DOHH2 (cell line): ENCODE results near the gene COL4A1.
"Not testable (repeated sequence)": the region's sequence is repeated elsewhere in the genome, so short reads cannot be mapped to it uniquely, and the experiment has no call there.

Experiments used
- H3F3A ChIP-seq: fragments of 200-600 bp; sonication (generic), shearing (Covaris generic); 2 replicates; pipeline ENCODE4 v1.6.0; 2016; ENCODE audit warnings: antibody characterized with exemption, mild to moderate bottlenecking; ENCODE audit not compliant: control insufficient read depth, insufficient read depth
- H3K27ac ChIP-seq: fragments of 200-600 bp; sonication (generic); 2 replicates; pipeline ENCODE4 v1.5.1; 2014; ENCODE audit warnings: low read depth, mild to moderate bottlenecking, low read length, moderate library complexity
- H3K27me3 ChIP-seq: fragments of 200-600 bp; sonication (generic); 2 replicates; pipeline ENCODE4 v1.6.1; 2014; ENCODE audit warnings: mild to moderate bottlenecking, low read length, mixed read lengths; ENCODE audit not compliant: control insufficient read depth
- H3K36me3 ChIP-seq: fragments of 200-600 bp; sonication (generic); 2 replicates; pipeline ENCODE4 v1.6.1; 2014; ENCODE audit warnings: mild to moderate bottlenecking, low read length, moderate library complexity, mixed read lengths; ENCODE audit not compliant: control insufficient read depth
- H3K4me1 ChIP-seq: fragments of 200-600 bp; sonication (generic); 2 replicates; pipeline ENCODE4 v1.6.1; 2014; ENCODE audit warnings: mild to moderate bottlenecking, low read length, mixed read lengths; ENCODE audit not compliant: control insufficient read depth
- H3K4me2 ChIP-seq: fragments of 200-600 bp; sonication (generic); 2 replicates; pipeline ENCODE4 v1.6.0; 2014; ENCODE audit warnings: mild to moderate bottlenecking, low read length, moderate library complexity
- H3K4me3 ChIP-seq: fragments of 200-600 bp; sonication (generic); 2 replicates; pipeline ENCODE4 v1.5.1; 2014; ENCODE audit warnings: mild to moderate bottlenecking, low read length, mixed read lengths
- H3K79me2 ChIP-seq: fragments of 200-600 bp; sonication (generic); 2 replicates; pipeline ENCODE4 v1.6.1; 2014; ENCODE audit warnings: mild to moderate bottlenecking, low read length, mixed read lengths; ENCODE audit not compliant: control insufficient read depth
- H3K9me2 ChIP-seq: fragments of 200-600 bp; sonication (generic); replicated peaks from 2 replicates; pipeline ENCODE4 v1.6.1; 2014; ENCODE audit warnings: mild to moderate bottlenecking, low read length, mixed read lengths; ENCODE audit not compliant: control insufficient read depth
- H3K9me3 ChIP-seq: fragments of 200-600 bp; sonication (generic); 2 replicates; pipeline ENCODE4 v1.6.1; 2014; ENCODE audit warnings: antibody characterized with exemption, low read length, mixed read lengths; ENCODE audit not compliant: control insufficient read depth, insufficient read depth
- H4K20me1 ChIP-seq: fragments of 200-600 bp; sonication (generic); 2 replicates; pipeline ENCODE4 v1.6.0; 2014; ENCODE audit warnings: low read depth, mild to moderate bottlenecking, antibody characterized with exemption, low read length, moderate library complexity; ENCODE audit not compliant: control insufficient read depth, insufficient read depth
- CTCF ChIP-seq: fragments of 200-600 bp; sonication (generic); IDR thresholded peaks from one replicate; pipeline ENCODE4 v1.5.1; 2014; ENCODE audit warnings: antibody characterized with exemption, mild to moderate bottlenecking, low read depth, low read length; ENCODE audit not compliant: poor library complexity, severe bottlenecking
- EZH2phosphoT487 ChIP-seq: fragments of 200-600 bp; sonication (generic); IDR thresholded peaks from 2 replicates; pipeline ENCODE4 v1.6.1; 2017; ENCODE audit warnings: borderline replicate concordance, mild to moderate bottlenecking, antibody characterized with exemption, low read length, moderate library complexity, mixed read lengths

Gene COL4A1

GRCh38 chr13:110113284-110113764 is 193.6 kb downstream of the COL4A1 start:
- TF ChIP-seq CTCF (no peak), EZH2phosphoT487 (no peak)
- H3K9me2 ChIP-seq, result no peaks in the 10 kb centered on the region
- H3K9me3 ChIP-seq, result no peaks in the 10 kb centered on the region
- no peaks in the 10 kb centered on the region for H3K79me2 ChIP-seq
- no peaks in the 10 kb centered on the region for H3K27me3 ChIP-seq
- no peaks in the 10 kb centered on the region for H4K20me1 ChIP-seq
- no peak overlapping the region for H3K27ac ChIP-seq
- no peak overlapping the region for H3K4me3 ChIP-seq
- no peaks in the 10 kb centered on the region for H3F3A ChIP-seq
- no peak overlapping the region for H3K4me2 ChIP-seq
- no peaks in the 10 kb centered on the region for H3K36me3 ChIP-seq
- H3K4me1 ChIP-seq, result no peaks in the 10 kb centered on the region

GRCh38 chr13:110112379-110112778 is 194.6 kb downstream of the COL4A1 start:
- not testable (repeated sequence) for H3K4me2 ChIP-seq, H4K20me1 ChIP-seq, H3K4me3 ChIP-seq, H3K27me3 ChIP-seq, H3F3A ChIP-seq, H3K36me3 ChIP-seq, H3K27ac ChIP-seq, H3K9me2 ChIP-seq, H3K4me1 ChIP-seq, H3K9me3 ChIP-seq, H3K79me2 ChIP-seq

GRCh38 chr13:110110783-110111182 is 196.2 kb downstream of the COL4A1 start:
- Histone ChIP-seq H3K79me2 (no peaks in the 10 kb centered on the region), H3K27me3 (no peaks in the 10 kb centered on the region)

GRCh38 chr13:110109910-110110309 is 197.0 kb downstream of the COL4A1 start:
- Histone ChIP-seq H3K9me2 (no peaks in the 10 kb centered on the region), H3K4me1 (no peaks in the 10 kb centered on the region), H3K4me3 (no peak overlapping the region), H4K20me1 (no peaks in the 10 kb centered on the region), H3F3A (no peaks in the 10 kb centered on the region), H3K27ac (no peak overlapping the region), H3K79me2 (no peaks in the 10 kb centered on the region), H3K4me2 (no peak overlapping the region), H3K27me3 (no peaks in the 10 kb centered on the region), H3K9me3 (no peaks in the 10 kb centered on the region), H3K36me3 (no peaks in the 10 kb centered on the region)
- TF ChIP-seq EZH2phosphoT487 (no peak), CTCF (no peak)

More at GRCh38 chr13:110110783-110111182, 196.2 kb downstream of the COL4A1 start:
- H3K4me3 ChIP-seq, result no peak overlapping the region
- H4K20me1 ChIP-seq, result no peaks in the 10 kb centered on the region
- no peak for TF ChIP-seq CTCF
- no peak for TF ChIP-seq EZH2phosphoT487
- H3K4me1 ChIP-seq, result no peaks in the 10 kb centered on the region
- no peaks in the 10 kb centered on the region for H3K9me2 ChIP-seq
- H3F3A ChIP-seq, result no peaks in the 10 kb centered on the region
- H3K9me3 ChIP-seq, result no peaks in the 10 kb centered on the region
- H3K36me3 ChIP-seq, result no peaks in the 10 kb centered on the region
- H3K27ac ChIP-seq, result no peak overlapping the region
- H3K4me2 ChIP-seq, result no peak overlapping the region
